Glomerular visceral epithelial cell (primary cell): Measurements from ENCODE around the gene RNU6-1.
A peak's percentile ranks its signal among the peaks of the same experiment; 100 is the strongest.

Experiments used
- DNase-seq: peaks from one replicate; pipeline ENCODE4 v3.0.0-alpha.2; 2016; ENCODE audit errors: extremely low spot score

The RNU6-1 gene

GRCh38 chr15:67857220-67857619 lies 17.4 kb upstream of the RNU6-1 start:
- no peak for DNase-seq

GRCh38 chr15:67855842-67856241 lies 16.0 kb upstream of the RNU6-1 start:
- DNase-seq = no peak

- DNase-seq = no peak
These were observed 14.5 kb upstream of the RNU6-1 start for GRCh38 chr15:67854358-67854757.

- DNase-seq = no peak
These were observed 13.6 kb upstream of the RNU6-1 start for GRCh38 chr15:67853454-67853853.

- no peak for DNase-seq
These were observed 12.6 kb upstream of the RNU6-1 start for GRCh38 chr15:67852418-67852817.

GRCh38 chr15:67850994-67851571 lies 11.2 kb upstream of the RNU6-1 start:
- no peak for DNase-seq

GRCh38 chr15:67850336-67850735 lies 10.5 kb upstream of the RNU6-1 start:
- no peak for DNase-seq

- no peak for DNase-seq
These were observed 9.7 kb upstream of the RNU6-1 start for GRCh38 chr15:67849538-67849937.

GRCh38 chr15:67845974-67846373 lies 6.1 kb upstream of the RNU6-1 start:
- no peak for DNase-seq

GRCh38 chr15:67843571-67844387 lies 3.9 kb upstream of the RNU6-1 start:
- no peak for DNase-seq

- DNase-seq = no peak
These were observed 3.3 kb upstream of the RNU6-1 start for GRCh38 chr15:67843092-67843501.

- DNase-seq = no peak
These were observed 1.6 kb upstream of the RNU6-1 start for GRCh38 chr15:67841513-67841762.

GRCh38 chr15:67840749-67841512 lies 1.1 kb upstream of the RNU6-1 start:
- peak; percentile 45 for DNase-seq

- DNase-seq = peak; percentile 67
These were observed 331 bp downstream of the RNU6-1 start for GRCh38 chr15:67839499-67839928.

- DNase-seq = peak; percentile 70
These were observed 984 bp downstream of the RNU6-1 start for GRCh38 chr15:67838789-67839332.

- no peak for DNase-seq
These were observed 2.9 kb downstream of the RNU6-1 start for GRCh38 chr15:67836955-67837354.

GRCh38 chr15:67836477-67836876 lies 3.4 kb downstream of the RNU6-1 start:
- DNase-seq = peak; percentile 44

GRCh38 chr15:67836134-67836455 lies 3.8 kb downstream of the RNU6-1 start:
- DNase-seq = no peak

GRCh38 chr15:67835297-67836133 lies 4.3 kb downstream of the RNU6-1 start:
- DNase-seq = no peak

- no peak for DNase-seq
These were observed 5.1 kb downstream of the RNU6-1 start for GRCh38 chr15:67834581-67835296.
